B cell (primary cell): ENCODE data around the gene CEACAM19.

ENCODE experiments used
- EZH2 ChIP-seq: IDR thresholded peaks from 2 replicates; pipeline ENCODE4 v1.6.1; 2012; ENCODE audit warnings: borderline replicate concordance, low read depth, mild to moderate bottlenecking, moderate library complexity, low read length; ENCODE audit not compliant: insufficient read depth, poor library complexity, severe bottlenecking
- TF ChIP-seq, protein P1 (sequence below): fragments of 200-600 bp; IDR thresholded peaks from one replicate; pipeline ENCODE4 v1.8.0; 2022; ENCODE audit warnings: antibody characterized with exemption, mild to moderate bottlenecking

DNA sequence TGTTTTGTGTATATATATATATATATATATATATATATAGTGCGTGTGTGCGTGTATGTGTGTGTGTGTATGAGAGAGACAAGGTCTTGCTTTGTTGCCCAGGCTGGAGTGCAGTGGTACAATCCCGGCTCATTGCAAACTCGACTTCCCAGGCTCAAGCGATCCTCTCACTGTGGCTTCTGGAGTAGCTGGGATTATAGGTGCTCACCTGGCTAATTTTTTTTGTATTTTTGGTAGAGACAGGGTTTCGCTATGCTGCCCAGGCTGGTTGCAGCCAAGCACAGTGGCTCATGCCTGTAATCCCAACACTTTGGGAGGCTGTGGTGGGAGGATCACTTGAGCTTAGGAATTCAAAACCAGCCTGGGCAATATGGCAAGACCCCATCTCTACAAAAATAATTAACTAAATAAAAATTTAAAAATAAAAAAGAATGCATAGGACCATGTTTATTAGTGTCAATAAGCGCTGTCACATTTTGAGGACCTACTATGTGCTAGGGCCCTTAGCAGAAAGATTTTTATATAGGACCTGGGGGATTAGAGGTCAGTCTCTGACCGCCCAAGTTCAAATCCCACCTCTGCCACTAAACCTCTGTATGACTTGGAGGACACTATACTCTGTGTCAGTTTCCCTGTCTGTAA is 25.8 kb upstream of the CEACAM19 start:
- TF ChIP-seq, protein P1, sequence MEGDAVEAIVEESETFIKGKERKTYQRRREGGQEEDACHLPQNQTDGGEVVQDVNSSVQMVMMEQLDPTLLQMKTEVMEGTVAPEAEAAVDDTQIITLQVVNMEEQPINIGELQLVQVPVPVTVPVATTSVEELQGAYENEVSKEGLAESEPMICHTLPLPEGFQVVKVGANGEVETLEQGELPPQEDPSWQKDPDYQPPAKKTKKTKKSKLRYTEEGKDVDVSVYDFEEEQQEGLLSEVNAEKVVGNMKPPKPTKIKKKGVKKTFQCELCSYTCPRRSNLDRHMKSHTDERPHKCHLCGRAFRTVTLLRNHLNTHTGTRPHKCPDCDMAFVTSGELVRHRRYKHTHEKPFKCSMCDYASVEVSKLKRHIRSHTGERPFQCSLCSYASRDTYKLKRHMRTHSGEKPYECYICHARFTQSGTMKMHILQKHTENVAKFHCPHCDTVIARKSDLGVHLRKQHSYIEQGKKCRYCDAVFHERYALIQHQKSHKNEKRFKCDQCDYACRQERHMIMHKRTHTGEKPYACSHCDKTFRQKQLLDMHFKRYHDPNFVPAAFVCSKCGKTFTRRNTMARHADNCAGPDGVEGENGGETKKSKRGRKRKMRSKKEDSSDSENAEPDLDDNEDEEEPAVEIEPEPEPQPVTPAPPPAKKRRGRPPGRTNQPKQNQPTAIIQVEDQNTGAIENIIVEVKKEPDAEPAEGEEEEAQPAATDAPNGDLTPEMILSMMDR, result no peak
- TF ChIP-seq EZH2, result no peak
